ENCODE results near the gene TENT4B.
"Not testable (repeated sequence)": the region's sequence is repeated elsewhere in the genome, so short reads cannot be mapped to it uniquely, and the experiment has no call there.

Gene TENT4B

GRCh38 chr16:50155925-50156324 lies 2.8 kb downstream of the TENT4B start:
- no peak for DNase-seq

- DNase-seq = no peak
These were observed 3.5 kb downstream of the TENT4B start for GRCh38 chr16:50156590-50156989.

DNA sequence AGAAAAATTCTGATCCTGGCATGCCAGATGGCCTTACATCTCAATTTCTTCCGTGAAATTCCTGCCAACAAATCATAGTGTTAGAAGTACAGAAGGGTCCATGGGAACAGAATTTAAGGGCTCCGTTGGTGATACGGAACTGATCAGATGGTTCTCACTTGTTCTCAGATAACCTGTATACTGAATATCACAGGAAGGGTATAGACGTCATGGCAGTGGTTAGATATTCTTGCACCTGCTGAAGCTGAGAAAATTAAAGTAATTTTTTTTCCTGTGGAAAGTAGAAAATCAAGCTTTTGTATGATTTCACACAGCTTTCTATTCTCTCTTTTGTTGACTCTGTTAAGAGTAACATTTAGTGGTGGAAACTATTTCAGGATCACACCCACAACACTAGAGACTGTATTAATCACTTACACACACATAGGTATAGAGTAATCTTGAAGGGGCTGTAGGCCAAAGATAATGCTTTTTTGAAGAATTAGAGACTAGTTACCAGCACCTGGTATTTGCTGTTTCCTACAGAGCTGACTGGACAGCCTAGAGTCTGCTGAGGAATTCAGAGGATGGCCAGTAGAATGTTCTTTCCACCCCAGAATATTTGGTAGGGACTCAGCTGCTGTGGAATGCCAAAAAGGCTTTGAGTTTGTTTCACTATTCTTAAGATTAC lies 7.5 kb downstream of the TENT4B start:
- DNase-seq = no peak

DNA sequence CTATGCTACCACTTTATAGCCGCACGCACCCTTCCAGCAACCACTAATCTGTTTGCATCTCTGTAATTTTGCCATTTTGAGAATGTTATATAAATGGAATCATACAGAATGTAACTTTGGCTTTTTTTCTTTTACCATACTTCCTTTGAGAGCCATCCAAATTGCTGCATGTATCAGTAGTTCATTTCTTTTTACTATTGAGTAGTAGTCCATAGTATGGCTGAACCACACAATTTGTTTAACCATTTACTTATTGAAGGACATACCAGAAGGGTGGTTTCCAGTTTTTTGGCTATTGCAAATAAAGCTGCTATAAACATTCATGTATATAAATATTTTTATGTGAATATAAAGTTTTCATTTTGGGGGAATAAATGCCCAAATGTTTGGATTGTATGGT lies 8.8 kb downstream of the TENT4B start:
- peak; percentile 36 for DNase-seq

GRCh38 chr16:50165473-50165872 lies 12.4 kb downstream of the TENT4B start:
- no peak for DNase-seq

DNA sequence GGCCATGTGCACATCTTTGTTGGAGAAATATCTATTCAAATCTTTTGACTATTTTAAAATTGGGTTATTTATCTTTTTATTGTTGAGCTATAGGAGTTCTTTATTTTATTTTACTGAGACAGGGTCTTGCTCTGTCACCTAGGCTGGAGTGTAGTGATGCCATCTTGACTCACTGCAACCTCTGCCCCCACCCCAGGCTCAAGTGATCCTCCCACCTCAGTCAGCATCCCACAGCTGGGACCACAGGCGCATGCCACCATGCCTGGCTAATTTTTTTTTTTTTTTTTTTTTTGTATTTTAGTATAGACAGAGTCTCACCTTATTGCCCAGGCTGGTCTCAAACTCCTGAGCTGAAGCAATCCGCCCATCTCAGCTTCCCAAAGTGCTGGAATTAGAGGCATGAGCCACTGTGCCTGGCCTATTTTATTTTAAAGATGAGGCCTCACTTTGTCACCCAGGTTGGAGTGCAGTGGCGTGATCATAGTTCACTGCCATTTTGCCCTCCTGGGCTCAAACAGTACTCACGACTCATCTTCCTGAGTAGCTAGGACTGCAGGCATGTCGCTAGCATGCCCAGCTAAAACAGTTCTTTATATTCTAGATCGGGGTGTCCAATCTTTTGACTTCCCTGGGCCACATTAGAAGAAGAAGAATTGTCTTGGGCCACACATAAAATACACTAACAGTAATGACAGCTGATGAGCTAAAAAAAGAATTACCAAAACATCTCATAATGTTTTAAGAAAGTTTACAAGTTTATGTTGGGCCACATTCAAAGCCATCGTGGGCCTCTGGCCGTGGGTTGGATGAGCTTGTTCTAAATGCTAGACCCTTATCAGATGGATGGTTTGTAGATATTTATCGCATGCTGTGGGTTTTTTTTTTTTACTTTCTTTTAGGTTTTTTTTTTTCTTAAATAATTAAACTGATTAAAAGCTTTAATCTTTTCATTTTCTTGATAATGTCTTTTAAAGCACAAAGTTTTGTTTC lies 13.7 kb downstream of the TENT4B start:
- DNase-seq = no peak

DNA sequence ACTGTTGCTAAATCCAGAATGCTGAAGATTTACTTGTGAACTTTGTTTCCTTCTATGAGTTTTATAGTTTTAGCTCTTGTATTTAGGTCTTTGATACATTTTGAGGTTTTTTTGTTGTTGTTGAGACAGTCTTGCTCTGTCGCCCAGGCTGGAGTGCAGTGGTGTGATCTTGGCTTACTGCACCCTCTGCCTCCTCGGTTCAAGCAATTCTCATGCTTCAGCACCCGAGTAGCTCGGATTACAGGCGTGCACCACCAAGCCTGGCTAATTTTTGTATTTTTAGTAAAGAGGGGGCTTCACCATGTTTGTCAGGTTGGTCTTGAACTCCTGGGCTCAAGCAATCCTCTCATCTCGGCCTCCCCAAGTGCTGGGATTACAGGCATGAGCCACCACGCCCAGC lies 14.4 kb downstream of the TENT4B start:
- no peak for DNase-seq

DNA sequence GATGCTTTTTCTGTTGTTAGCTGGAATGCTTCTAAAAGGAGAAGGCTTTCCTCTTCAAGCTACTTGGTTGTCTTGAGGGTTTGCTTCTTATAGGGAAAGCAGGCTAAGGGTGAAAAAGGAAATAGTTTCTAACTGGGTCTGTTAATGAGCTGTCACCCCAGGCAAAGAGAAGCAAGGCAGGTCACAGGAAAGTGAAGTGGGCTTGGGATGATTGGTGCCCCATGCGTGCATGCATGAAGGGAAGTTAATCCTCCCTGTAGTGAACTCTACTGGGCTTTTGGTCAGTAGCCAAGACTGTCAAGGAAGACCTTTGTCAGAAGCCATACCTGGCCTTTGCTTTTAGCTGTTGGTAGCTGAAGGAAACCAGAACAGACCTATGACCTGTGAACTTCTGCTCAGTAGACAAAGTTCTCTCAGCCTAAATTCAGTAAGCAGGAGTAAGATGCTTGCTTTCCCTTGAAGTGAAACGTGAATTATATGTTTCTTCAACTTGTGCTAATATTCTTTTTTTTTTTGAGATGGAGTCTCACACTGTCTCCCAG lies 16.5 kb downstream of the TENT4B start:
- no peak for DNase-seq

- DNase-seq = not testable (repeated sequence)
These were observed 18.7 kb downstream of the TENT4B start for GRCh38 chr16:50171773-50172172.

DNA sequence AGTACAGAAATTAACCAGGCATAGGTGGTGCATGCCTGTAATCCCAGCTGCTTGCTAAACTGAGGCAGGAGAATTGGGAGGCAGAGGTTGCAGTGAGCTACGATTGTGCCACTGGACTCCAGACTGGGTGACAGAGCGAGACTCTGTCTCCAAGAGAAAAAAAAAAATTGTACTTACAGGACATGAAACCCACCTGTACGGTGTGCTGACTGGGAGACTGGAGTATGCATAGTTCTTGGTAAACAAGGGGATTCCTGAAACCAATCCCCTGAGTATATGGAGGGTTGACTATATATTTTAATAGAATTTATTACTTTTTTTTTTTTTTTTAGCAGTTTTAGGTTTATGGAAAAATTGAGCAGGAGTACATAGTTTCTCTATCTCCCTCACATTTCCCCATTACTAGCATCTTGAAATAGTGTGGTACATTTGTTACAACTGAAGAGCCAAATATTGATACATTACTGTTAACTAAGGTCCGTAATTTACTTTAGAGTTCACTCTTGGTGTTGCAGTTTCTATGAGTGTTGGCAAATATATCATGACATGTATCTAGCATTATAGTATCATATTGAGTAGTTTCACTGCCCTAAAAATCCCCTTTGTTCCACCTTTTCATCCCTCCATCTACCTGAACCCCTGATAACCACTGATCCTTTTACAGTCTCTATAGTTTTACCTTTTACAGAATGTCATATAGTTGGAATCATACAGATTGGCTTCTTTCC lies 19.3 kb downstream of the TENT4B start:
- DNase-seq = no peak

GRCh38 chr16:50173316-50173715 lies 20.2 kb downstream of the TENT4B start:
- no peak for DNase-seq

- no peak for DNase-seq
These were observed 25.4 kb downstream of the TENT4B start for GRCh38 chr16:50178491-50178941.

GRCh38 chr16:50182441-50182840 lies 29.3 kb downstream of the TENT4B start:
- DNase-seq = no peak

DNA sequence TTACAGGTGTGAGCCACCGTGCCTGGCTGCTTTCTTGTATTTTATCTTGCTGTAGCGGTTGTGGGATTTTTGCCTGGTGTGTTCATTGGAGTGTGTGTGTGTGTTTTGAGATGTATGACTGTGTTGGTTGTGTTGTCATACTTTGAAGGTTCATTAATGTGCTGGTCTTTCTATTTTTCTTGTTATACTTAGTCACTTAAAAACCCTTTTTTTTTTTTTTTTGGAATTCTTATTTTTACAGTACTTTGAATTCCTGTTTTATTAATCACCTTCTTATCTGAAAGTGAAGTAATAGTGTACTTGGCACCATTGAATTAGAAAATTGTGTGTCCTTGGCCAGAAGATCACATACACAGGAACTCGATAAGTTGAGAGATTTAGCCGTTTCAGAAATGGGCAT lies 30.2 kb downstream of the TENT4B start:
- no peak for DNase-seq

DNA sequence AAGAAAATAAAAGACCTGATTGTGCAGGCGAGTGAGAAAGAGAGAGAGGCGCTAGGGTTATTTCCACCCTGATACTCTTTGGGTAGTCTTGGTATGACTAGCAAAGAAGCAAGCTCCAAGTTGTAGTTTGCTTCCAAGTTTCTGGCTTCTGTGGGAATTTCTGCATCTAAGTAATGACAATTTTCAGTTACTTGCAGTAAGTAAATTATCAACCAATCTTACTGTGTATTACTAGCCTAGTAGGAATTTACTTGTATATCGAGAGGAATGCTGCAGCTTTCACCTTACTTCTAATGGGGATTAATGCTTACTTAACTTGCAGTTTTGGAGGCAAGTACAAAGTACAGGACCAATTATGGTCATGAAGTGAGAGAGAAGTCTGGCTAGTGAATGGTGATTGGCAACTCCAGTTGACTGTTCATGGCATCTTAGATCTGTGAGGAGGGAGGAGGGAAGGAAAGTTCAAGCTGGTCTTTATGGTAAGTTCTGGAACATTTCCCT lies 31.9 kb downstream of the TENT4B start:
- no peak for DNase-seq

DNA sequence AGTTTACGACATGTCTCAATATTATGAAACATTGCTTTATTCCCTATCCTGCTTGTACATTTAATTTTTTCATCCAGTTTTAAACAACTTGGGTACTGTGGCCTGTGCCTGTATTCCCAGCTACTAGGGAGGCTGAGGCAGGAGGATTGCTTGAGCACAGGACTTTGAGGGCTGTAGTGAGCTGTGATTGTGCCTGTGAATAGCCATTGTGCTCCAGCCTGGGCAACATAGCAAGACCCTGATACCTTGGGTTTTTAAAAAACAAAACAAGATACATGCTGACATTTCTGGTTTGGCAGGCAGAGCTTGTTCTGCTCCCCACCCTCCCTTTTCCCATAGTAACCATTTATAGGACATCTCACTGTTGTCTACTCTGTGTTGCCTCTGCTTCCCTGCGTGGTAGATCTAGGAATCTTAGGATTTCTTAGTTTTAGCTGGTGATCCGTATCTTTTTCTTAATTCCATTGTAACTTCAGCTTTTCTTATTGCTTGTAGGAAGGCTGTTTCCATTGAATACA lies 35.6 kb downstream of the TENT4B start:
- no peak for DNase-seq

DNA sequence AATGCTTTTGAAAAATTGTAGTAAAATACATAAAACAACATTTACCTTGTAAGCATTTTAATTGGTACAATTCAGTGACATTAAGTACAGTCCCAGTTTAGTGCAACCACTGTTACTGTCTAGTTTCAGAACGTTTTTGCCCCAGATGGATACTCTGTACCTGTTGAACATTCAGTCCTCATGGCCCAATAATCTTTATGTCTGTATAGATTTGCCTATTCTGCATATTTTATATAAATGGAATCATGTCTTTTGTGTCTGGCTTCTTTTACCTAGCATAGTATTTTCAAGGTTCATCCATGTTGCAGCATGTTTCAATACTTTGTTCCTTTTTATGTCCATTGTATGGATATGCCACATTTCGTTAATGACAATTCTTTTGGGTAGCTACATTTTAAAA lies 37.2 kb downstream of the TENT4B start:
- DNase-seq = no peak

GRCh38 chr16:50192386-50193050 lies 39.4 kb downstream of the TENT4B start:
- DNase-seq = no peak

- no peak for DNase-seq
These were observed 40.5 kb downstream of the TENT4B start for GRCh38 chr16:50193594-50193993.

DNA sequence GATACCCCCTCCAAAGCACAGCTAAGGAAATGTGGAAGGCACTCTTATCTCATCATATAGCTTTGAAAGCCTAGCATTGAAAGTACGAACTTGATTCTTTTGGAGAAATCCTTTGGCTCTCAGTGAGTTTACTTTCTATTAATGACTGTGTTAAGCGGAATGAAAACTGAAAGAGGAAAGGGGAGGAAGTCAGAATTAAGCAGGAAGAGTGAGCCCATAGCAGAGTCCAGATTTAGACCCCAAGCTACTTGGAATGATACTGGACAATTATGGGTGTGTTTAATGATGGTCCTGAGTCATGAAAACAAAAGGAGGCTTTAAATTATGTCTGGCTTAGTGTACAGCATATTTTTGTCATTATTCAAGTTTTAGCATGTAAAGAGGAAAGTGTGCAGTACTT lies 42.2 kb downstream of the TENT4B start:
- no peak for DNase-seq

- no peak for DNase-seq
These were observed 42.6 kb downstream of the TENT4B start for GRCh38 chr16:50195756-50196155.

- DNase-seq = no peak
These were observed 44.5 kb downstream of the TENT4B start for GRCh38 chr16:50197582-50197981.

Data from femur (tissue), 1 donor.